ENCODE measurements around the gene ERBB4.
"Not testable (repeated sequence)": the region's sequence is repeated elsewhere in the genome, so short reads cannot be mapped to it uniquely, and the experiment has no call there.

ERBB4 gene

DNA sequence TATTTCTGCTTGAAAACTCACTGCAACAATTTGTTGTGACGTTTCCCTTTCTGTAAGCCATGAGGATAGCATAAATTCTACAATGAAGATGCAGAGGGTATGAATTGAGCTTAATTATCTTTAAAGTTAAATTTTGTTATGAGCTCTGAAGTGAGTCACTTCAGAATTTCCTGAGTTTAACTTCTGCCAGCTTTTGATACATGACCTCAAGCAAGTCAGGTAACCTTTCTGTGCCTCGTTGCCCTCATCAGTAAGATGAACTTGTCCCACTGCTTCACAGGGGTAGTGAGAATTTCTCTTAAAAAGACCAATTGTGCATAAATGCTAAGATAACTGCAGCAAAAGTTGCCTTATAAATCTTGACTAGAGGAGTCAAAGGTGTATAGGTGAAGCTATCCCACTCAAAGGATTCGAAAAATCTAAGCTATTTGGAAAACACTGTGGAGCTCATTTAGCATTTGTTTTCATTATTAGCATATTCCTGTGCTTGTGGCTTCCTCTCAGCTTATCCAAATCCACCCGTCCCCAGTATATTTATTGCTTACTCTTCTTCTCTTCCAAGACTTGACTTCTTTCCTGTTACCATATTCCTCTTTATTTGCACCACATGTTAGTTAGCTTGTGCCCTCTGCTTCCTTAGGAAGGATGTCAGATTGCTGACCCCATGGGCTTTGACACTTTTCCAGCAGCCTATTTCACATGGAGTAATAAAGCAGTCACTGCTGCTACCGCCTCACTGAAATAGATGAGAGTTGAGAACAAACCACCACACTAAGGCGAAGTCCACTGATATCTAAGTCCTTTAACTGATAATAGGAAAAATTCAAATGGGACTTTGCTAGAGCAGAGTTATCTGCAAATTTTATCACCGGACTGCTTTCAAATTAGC, 428.6 kb downstream of the ERBB4 start:
- DNase-seq (ENCODE audit: insufficient read length, low spot score) (no peak), FAIRE-seq (no peak)
- TF ChIP-seq POLR2AphosphoS5 (IDR thresholded peaks at IDR 0.05; ENCODE audit: low read depth, low read length) (no peak), POU2F2 (IDR thresholded peaks at IDR 0.05; ENCODE audit: low read depth, low read length) (no peak), POLR2A (IDR thresholded peaks at IDR 0.05; ENCODE audit: low read depth, low read length) (no peak), TAF1 (IDR thresholded peaks at IDR 0.05; ENCODE audit: low read depth, low read length) (no peak), SPI1 (IDR thresholded peaks at IDR 0.05; ENCODE audit: low read depth, low read length) (no peak), PAX5 (IDR thresholded peaks at IDR 0.05; ENCODE audit: insufficient read depth, low read length, severe bottlenecking) (no peak)

DNA sequence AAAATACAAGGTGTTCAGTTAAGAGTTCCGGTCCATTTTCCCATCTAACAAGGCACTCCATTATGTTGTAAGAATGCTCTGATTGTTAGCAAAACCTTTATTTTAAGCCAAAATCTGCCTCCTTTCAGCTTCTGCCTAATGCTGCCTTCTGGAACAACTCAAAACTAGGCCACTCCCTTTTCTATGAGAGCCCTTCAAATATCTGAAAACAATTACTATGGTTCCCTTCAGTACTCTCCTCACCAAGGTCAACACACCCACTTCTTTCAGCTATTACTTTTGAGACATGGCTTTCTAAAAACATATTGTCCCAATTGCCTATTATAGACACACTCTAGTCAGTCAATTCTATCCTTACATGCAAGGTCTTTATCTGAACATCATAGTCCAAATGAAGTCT, 429.4 kb downstream of the ERBB4 start:
- no peak for TF ChIP-seq POLR2AphosphoS5 (IDR thresholded peaks at IDR 0.05; ENCODE audit: low read depth, low read length)
- FAIRE-seq (no peak), DNase-seq (ENCODE audit: insufficient read length, low spot score) (no peak)

DNA sequence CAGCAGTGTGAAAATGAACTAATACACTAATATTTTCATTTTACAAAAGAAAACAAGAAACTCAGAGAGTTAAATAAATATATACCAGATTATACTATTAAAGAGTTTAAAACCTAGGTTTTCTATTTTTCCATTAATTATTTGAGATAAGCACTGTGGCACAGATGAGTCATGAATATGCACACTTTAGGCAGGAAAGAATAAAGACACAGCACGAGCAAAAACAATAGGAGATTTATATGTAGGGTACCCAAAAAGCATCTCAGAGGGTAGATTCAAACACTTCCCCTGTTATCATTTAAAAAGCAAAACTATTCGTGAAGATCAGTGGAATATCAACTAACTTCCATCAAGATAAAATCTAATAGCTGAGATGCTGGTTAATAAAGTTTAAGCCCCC, 430.6 kb downstream of the ERBB4 start:
- FAIRE-seq (no peak), DNase-seq (ENCODE audit: insufficient read length, low spot score) (no peak)
- TF ChIP-seq POLR2AphosphoS5 (IDR thresholded peaks at IDR 0.05; ENCODE audit: low read depth, low read length) = no peak
- TF ChIP-seq POU2F2 (IDR thresholded peaks at IDR 0.05; ENCODE audit: low read depth, low read length) = no peak
- no peak for TF ChIP-seq POLR2A (IDR thresholded peaks at IDR 0.05; ENCODE audit: low read depth, low read length)
- no peak for TF ChIP-seq TAF1 (IDR thresholded peaks at IDR 0.05; ENCODE audit: low read depth, low read length)
- TF ChIP-seq PAX5 (IDR thresholded peaks at IDR 0.05; ENCODE audit: insufficient read depth, low read length, severe bottlenecking) = no peak
- no peak for TF ChIP-seq SPI1 (IDR thresholded peaks at IDR 0.05; ENCODE audit: low read depth, low read length)

DNA sequence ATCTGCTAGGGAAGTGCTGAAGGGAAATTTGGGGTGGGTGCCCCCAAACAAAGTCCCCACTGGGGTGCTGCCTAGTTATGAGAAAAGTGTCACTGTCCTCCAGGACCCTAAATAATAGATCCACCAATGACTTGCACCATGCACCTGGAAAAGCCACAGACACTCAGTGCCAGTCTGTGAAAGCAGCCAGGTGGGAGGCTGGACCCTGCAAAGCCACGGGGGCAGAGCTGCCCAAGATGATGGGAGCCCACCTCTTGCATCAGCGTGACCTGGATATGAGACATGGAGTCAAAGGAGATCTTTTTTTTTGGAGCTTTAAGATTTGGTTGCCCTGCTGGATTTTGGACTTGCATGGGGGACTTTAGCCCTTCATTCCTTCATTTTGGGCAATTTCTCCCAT, 431.6 kb downstream of the ERBB4 start:
- no peak for FAIRE-seq
- TF ChIP-seq TAF1 (IDR thresholded peaks at IDR 0.05; ENCODE audit: low read depth, low read length) (no peak), POLR2A (IDR thresholded peaks at IDR 0.05; ENCODE audit: low read depth, low read length) (no peak), PAX5 (IDR thresholded peaks at IDR 0.05; ENCODE audit: insufficient read depth, low read length, severe bottlenecking) (no peak), POLR2AphosphoS5 (IDR thresholded peaks at IDR 0.05; ENCODE audit: low read depth, low read length) (no peak), POU2F2 (IDR thresholded peaks at IDR 0.05; ENCODE audit: low read depth, low read length) (no peak), SPI1 (IDR thresholded peaks at IDR 0.05; ENCODE audit: low read depth, low read length) (no peak)
- DNase-seq (ENCODE audit: insufficient read length, low spot score) = no peak

DNA sequence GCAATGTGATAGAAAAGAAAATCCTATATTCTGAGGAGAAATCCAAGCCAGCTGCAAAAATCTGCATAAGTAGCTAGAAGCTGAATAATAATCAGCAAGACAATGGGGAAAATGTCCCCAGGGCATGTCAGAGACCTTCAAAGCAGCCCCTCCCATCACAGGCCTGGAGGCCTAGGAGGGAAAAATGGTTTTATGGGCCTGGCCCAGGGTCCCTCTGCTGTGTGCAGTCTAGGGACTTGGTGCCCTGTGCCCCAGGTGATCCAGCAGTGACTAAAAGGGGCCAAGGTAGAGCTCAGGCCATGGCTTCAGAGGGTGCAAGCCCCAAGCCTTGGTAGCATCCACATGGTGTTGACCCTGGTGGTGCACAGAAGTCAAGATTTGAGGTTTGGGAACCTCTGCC, 432.1 kb downstream of the ERBB4 start:
- FAIRE-seq; DNase-seq (ENCODE audit: insufficient read length, low spot score): not testable (repeated sequence)

DNA sequence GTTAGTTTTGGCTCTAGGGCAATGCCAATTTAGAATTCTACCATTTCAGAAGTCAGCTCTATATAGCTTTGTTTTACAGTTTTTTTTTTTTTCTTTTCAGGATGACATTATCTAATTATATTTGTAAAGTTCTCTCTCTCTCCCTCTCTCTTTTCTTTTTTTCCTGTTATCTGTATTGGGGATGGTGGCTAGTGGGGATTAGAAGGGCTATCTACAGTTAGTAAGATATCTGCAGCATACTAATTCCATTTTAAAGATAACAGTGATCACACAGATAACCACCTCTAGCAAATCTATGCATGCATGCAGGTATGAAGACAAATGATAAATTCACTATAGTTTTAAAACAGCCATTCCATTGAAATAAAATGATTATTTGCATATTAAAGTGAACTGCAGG, 438.9 kb downstream of the ERBB4 start:
- TF ChIP-seq POLR2A (IDR thresholded peaks at IDR 0.05; ENCODE audit: low read depth, low read length) (no peak), TAF1 (IDR thresholded peaks at IDR 0.05; ENCODE audit: low read depth, low read length) (no peak), POU2F2 (IDR thresholded peaks at IDR 0.05; ENCODE audit: low read depth, low read length) (no peak)
- FAIRE-seq = no peak
- no peak for DNase-seq (ENCODE audit: insufficient read length, low spot score)

DNA sequence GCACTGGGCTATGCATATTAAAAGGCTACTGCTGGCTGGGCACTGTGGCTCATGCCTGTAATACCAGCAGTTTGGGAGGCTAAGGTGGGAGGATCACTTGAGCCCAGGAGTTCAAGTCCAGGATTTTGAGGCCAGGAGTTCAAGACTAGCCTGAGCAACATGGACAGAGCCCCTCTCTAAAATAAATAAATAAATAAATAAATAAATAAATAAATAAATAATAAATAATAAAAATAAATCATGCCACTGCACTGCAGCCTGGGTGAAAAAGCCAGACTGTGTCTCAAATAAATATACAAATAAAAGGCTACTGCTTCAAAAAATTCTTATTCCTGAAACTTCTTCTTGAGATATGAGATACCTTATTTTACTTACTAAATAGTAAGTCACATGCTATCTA, 439.6 kb downstream of the ERBB4 start:
- no peak for DNase-seq (ENCODE audit: insufficient read length, low spot score)
- TF ChIP-seq SPI1 (IDR thresholded peaks at IDR 0.05; ENCODE audit: low read depth, low read length) = no peak
- TF ChIP-seq PAX5 (IDR thresholded peaks at IDR 0.05; ENCODE audit: insufficient read depth, low read length, severe bottlenecking) = no peak
- TF ChIP-seq POLR2A (IDR thresholded peaks at IDR 0.05; ENCODE audit: low read depth, low read length) = no peak
- TF ChIP-seq POLR2AphosphoS5 (IDR thresholded peaks at IDR 0.05; ENCODE audit: low read depth, low read length) = no peak
- no peak for TF ChIP-seq TAF1 (IDR thresholded peaks at IDR 0.05; ENCODE audit: low read depth, low read length)
- no peak for FAIRE-seq

DNA sequence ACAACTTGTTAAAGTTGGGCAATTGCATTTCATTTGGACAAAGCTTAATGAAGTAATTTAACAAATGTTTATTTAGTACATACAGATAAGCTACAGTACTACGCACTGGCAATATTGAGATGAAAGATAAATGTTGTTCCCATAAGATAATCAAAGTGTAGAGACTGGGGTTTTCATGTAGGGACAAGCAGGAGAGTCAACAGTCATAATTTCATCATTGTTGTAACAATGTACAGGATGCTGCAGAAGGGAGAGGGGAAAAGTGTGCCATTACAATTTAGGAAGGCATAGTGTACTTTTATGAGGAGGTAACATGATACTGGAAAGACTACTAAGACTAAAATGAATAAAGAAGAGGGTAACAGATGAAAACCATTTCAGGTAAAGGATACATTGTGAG, 441.6 kb downstream of the ERBB4 start:
- DNase-seq (ENCODE audit: insufficient read length, low spot score) (no peak), FAIRE-seq (no peak)
- TF ChIP-seq POU2F2 (IDR thresholded peaks at IDR 0.05; ENCODE audit: low read depth, low read length) = no peak
- no peak for TF ChIP-seq POLR2AphosphoS5 (IDR thresholded peaks at IDR 0.05; ENCODE audit: low read depth, low read length)
- no peak for TF ChIP-seq POLR2A (IDR thresholded peaks at IDR 0.05; ENCODE audit: low read depth, low read length)
- no peak for TF ChIP-seq TAF1 (IDR thresholded peaks at IDR 0.05; ENCODE audit: low read depth, low read length)
- TF ChIP-seq SPI1 (IDR thresholded peaks at IDR 0.05; ENCODE audit: low read depth, low read length) = no peak
- TF ChIP-seq PAX5 (IDR thresholded peaks at IDR 0.05; ENCODE audit: insufficient read depth, low read length, severe bottlenecking) = no peak

DNA sequence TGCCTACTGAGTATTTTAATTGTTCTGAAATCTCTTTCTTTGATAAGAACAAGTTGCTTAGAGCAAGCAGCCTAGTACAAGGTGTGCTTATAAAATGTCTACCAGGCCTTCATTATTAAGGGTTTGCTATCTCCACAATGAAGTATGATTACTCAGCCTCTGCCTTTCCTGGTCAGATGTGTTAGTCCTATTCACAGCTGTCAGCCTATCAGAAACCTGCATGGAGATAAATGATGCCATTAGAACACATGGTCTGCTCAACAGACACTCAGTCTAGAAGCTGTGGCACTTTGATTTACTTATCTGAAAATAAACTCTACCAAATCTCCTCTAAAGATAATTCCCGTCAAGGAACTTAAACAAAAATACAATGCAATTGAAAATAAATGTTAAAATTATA, 448.7 kb downstream of the ERBB4 start:
- FAIRE-seq (no peak), DNase-seq (ENCODE audit: insufficient read length, low spot score) (no peak)
- no peak for TF ChIP-seq POLR2A (IDR thresholded peaks at IDR 0.05; ENCODE audit: low read depth, low read length)
- TF ChIP-seq POLR2AphosphoS5 (IDR thresholded peaks at IDR 0.05; ENCODE audit: low read depth, low read length) = no peak
- TF ChIP-seq PAX5 (IDR thresholded peaks at IDR 0.05; ENCODE audit: insufficient read depth, low read length, severe bottlenecking) = no peak
- no peak for TF ChIP-seq SPI1 (IDR thresholded peaks at IDR 0.05; ENCODE audit: low read depth, low read length)
- no peak for TF ChIP-seq TAF1 (IDR thresholded peaks at IDR 0.05; ENCODE audit: low read depth, low read length)
- no peak for TF ChIP-seq POU2F2 (IDR thresholded peaks at IDR 0.05; ENCODE audit: low read depth, low read length)

DNA sequence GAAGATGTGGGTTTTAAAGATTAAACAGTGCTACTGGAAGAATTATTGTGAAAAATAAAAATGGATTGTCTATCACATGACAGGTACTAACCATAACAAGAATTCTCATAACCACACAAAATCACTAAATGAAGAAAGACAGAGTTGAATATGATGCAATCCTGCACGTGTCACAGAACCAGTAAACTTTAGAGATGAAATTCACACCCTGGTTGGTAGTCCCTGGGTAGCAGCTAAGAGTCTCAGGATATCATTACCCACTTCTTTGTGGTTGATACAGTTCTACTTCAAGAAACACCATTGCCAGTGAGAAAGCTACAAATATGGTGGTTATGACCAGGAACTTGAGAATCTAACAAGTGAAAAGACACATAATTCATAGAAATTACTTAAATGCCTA, 450.2 kb downstream of the ERBB4 start:
- FAIRE-seq = no peak
- DNase-seq (ENCODE audit: insufficient read length, low spot score) = no peak
- TF ChIP-seq SPI1 (IDR thresholded peaks at IDR 0.05; ENCODE audit: low read depth, low read length) (no peak), PAX5 (IDR thresholded peaks at IDR 0.05; ENCODE audit: insufficient read depth, low read length, severe bottlenecking) (no peak), POLR2A (IDR thresholded peaks at IDR 0.05; ENCODE audit: low read depth, low read length) (no peak), TAF1 (IDR thresholded peaks at IDR 0.05; ENCODE audit: low read depth, low read length) (no peak), POLR2AphosphoS5 (IDR thresholded peaks at IDR 0.05; ENCODE audit: low read depth, low read length) (no peak), POU2F2 (IDR thresholded peaks at IDR 0.05; ENCODE audit: low read depth, low read length) (no peak)

Measured in GM12891 (cell line).